HG03354 (cell line): ENCODE results near the gene VWA1.
"Not testable (repeated sequence)": the region's sequence is repeated elsewhere in the genome, so short reads cannot be mapped to it uniquely, and the experiment has no call there.

Source experiments
- ATAC-seq: cut with Tn5 transposase; IDR thresholded peaks from one replicate; pipeline ENCODE4 v1.9.1; 2021; ENCODE audit warnings: mild to moderate bottlenecking; ENCODE audit not compliant: unreplicated experiment, poor library complexity, severe bottlenecking

Gene VWA1

DNA sequence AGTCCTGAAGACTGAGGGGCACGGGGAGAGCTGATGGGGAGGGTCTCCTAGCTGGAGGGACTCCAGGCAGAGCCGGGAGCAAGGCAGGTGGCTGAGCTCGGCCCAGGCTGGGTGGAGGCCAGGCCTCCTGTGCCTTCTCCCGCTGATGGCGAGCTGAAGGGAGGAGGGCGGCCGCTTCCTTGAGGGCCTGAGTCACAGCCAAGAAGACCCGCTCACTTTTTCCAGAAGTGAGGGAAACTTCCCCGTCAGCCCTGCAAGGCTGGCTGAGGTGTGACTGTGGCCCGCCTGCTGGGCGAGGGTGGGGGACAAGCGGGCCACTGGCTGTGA, 1.7 kb upstream of the VWA1 start:
- ATAC-seq = no peak

DNA sequence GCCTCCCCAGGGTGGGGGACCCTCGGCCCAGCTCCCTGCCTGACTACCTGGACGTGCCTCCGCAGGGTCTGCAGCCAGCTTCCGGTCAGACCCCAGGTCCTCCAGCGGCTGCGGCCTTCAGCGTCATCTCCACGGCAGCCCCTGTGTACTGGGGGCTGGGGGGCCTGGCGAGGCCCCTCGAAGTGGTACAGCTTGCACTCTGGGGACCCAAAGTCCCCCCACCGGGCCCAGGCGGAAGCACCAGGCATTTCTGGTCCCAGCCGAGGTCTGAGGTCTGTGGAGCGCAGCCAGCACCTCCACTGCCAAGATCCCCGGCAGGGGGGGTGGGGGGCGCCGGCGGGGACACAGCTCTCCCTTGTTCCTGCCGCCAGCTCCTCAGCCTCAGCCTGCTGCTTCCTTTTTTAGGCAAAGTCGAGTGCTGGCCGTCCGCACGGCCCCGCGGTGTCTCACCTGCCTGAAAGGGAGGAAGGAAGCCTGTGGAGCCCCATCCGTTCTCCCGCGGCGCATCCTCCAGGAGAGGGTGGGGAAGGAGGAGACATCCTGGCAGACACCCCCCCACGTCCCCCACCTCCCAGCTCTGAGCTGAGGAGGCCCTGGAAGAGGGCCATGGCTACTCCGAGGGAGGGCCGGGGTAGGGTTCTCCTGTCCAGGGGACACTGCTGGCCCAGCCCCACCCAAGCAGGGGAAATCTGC, 1.2 kb upstream of the VWA1 start:
- no peak for ATAC-seq

DNA sequence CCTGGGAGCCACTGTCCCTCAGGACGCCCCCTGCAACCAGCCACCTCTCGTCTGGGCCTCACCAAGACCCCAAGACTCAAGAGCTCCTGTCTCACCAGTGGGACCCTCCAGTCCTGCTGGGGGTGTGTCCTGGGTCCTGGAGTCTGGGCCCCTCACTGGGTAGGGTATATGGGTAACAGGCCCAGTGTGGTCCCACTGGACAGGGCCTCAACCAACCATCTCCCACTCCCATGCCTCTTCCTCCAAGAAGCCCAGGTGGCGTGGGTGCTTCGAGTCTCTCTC, 725 bp upstream of the VWA1 start:
- ATAC-seq = no peak

DNA sequence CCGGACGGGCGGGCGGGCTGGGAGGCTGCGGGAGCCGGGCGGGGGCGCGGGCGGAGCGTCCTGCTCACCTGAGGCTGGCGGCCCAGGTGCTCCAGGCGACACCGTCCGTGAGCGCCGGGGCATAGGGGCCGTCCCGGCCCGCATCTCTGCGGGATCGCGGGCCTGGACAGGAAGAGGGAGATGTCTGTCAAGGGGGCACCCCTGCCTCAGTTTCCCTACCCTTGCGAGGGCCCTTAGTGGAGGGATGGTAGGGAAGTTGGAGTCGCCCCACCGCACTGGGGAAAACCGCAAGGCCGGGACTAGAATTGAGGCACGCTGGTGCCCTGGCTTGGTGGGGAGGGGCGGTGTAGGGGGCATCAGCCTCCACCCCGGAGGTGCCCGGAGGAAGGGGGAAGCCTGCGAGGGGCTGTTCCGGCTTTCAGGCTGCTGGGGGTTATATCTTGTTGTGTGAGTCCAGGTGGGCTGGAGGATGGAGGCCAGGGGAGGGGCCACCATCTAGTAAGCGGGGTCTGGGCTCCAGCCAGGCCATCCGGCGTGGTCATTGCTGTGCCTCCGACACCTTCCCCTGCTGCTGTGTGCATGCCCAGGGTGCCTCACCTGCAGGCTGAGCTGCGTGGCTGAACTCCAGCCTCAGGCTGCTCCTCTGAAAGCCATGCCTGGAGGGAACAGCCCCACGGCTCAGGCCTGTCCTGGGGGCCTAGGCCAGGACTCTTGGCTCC, 580 bp downstream of the VWA1 start:
- no peak for ATAC-seq

DNA sequence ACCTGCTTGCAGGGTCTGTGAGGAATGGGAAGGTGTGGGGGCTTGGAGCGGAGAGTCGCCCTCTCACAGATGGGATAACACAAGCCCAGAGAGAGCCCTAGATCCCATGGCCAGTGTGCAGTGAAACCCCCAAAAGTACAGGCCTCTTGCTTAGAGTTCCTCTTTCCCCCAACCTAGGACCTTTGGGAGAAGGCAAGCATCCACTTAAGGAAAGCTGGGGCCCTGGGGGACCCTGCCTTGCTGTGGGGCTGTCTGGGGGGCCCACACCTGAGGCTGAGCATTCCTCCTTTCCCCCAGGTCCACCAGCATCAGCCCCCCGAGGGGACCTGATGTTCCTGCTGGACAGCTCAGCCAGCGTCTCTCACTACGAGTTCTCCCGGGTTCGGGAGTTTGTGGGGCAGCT, 1.1 kb downstream of the VWA1 start:
- ATAC-seq = no peak

DNA sequence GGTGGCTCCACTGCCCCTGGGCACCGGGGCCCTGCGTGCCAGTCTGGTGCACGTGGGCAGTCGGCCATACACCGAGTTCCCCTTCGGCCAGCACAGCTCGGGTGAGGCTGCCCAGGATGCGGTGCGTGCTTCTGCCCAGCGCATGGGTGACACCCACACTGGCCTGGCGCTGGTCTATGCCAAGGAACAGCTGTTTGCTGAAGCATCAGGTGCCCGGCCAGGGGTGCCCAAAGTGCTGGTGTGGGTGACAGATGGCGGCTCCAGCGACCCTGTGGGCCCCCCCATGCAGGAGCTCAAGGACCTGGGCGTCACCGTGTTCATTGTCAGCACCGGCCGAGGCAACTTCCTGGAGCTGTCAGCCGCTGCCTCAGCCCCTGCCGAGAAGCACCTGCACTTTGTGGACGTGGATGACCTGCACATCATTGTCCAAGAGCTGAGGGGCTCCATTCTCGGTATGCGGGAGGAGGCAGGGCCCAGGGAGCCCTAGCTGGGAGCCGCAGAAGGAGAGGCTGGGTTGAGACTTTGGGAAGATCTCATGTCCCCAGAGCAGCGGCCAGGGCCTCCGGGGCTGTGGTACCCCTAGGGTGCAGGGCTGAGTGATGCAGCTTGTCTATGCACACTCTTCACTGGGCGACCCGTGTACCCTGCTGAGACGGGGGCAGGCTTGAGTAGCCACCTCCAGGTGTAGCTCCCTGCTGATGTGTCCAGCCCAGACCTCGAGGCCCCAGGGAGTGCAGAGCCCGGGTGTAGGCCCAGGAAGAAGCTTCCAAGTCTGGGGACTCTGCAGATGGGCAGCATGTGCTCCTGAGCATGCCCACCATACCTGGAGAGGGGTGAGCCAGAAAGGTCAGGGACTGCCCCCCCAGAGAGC, 1.8 kb downstream of the VWA1 start:
- no peak for ATAC-seq

DNA sequence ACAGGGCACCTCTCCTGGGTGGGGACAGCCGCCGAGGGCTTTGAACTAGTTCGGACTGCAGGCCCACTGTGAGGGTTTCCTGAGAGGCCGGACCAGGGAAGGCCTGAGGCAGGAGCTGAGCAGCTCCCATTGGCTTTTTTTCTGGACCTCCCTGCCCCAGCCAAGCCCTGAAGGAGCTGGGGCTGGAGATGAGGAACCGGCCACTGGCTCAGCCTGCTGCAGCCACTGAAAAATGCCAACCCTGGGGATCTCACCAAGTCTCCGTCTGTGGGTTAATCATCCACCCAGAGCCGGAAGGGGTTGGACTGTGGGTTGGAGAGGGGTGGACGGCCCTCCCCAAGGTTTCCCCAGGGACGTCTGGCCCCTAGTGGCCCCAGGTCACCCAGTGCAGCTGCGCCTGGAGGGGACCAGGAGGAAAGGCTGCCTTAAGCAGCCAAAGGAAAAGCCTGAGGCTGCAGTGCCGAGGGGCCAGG, 2.5 kb downstream of the VWA1 start:
- ATAC-seq = peak; percentile 61

DNA sequence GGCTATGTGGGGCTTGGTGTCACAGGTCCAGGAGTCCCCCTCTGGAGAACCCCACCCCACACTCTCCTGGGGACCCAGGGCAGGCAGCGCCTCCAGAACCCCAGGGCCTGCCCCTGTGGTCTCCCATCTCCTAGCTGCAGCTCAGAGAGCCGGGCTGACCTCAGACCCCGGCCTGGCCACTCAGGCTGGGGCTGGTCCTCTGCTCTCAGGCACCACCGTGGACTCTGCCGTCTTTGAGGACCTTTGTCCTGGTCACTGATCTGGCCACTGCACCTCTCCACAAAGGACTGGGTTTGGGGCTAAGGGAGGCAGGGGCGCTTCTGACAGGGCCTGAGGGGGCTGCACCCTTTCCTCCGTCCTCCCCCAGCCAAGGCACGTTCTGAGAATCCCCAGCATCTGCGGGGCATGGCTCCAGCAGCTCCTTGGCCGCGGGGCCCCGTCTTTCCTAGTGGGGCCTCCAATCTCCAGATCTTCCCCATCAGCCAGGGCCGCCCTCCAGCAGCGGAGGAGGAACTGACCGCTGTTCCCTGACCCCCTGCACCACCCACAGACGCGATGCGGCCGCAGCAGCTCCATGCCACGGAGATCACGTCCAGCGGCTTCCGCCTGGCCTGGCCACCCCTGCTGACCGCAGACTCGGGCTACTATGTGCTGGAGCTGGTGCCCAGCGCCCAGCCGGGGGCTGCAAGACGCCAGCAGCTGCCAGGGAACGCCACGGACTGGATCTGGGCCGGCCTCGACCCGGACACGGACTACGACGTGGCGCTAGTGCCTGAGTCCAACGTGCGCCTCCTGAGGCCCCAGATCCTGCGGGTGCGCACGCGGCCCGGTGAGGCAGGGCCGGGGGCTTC, 3.3 kb downstream of the VWA1 start:
- no peak for ATAC-seq

DNA sequence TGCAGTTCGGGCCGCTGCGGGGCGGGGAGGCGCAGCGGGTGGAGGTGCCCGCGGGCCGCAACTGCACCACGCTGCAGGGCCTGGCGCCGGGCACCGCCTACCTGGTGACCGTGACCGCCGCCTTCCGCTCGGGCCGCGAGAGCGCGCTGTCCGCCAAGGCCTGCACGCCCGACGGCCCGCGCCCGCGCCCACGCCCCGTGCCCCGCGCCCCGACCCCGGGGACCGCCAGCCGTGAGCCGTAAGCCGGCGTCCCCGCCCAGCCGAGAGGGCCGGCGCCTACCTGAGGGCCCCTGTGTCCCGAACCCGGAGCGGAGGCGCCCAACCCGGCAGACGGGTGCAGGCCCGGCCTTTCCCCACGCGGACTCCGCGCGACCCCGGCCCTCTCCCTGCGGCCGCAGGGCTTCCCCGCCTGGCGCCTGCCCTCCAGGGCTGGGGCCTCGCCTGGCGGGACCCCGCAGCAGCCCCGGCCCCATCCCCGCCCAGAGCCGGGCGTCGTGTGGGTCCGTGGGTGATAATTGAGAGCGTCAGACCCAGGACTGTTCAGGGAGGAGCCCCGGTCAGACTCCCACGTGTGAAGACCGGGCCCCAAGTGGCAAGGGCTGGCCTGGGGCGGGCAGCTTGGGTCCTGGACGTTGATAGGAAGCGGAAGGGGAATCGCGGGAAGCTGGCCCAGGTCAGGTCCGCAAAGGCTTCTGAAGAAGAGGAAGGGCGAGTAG, 4.2 kb downstream of the VWA1 start:
- no peak for ATAC-seq

DNA sequence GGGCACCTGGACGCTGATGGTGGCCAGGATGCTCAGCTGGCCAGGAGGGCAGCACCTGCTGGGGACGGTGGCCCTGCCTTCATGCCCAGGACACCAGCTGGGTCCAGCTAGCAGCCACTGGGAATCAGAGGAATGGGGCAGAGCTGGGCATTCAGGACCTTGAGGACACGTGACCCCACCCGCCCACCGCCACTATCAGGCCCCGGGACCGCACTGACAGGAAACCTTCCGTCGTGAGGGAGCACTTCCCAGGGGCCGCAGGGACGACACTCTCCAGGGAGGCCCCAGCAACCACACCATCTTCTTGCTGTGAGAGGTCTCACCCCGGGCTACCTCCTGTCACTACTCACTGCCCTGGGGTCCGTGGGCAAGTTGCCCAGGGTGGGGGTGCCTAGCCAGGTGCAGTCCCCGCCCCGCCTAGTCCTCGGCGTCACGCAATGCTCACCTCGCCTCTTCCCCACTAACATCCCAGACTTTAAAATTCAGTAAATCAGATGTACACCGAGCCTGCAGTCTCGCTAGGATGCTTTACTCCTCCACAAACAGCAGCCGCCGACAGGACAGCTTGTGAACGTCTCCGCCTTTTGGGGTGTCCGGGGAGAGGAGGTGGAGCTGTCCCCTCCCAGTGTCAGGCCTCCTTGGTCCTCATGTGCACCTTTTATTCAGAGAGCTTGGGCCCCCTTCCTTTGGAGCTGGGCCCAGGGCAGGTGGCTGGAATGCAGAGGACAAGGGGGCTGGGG, 4.9 kb downstream of the VWA1 start:
- ATAC-seq = no peak

DNA sequence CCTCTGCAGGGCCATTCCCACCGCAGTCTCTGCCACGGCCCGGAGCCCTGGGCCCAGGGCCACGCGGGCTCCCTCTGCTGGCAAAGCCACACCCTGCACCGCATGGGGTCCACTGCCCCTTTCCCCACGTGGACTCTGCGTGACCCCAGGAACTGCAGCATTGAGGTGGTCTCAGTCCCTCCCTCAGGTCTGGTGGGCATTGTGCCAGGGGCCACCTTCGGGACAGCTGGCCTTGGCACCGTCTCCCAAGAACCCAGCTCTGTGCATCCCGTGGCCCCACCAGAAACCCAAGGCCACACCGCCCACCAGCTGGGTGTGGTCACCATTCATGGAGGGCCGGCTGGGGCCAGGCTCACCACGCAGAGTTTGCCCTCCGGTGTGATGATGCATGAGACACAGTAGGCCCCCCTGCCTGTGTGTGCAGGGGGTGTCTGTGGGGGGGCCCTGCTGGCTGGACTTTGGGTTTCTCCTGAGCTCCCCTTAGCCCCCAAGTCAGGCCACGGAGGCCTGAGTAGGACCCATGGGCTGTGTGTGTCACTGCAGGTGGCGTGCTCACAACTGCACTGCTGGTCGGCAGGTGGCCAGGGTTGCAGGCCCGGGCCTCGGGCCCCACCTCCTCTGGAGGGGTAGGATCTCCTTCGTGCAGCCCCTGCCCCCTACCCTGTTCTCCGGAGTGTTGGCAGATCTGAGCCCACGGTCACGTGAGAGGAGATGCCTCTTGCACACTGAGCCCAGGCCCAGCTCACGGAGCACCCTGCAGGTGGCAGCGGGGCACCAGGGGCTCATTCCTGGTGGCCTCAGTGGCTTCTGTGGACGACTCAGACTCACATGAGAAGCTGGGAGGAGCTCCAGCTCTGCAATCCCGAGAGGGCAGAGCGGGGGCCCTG, 5.8 kb downstream of the VWA1 start:
- ATAC-seq = no peak

DNA sequence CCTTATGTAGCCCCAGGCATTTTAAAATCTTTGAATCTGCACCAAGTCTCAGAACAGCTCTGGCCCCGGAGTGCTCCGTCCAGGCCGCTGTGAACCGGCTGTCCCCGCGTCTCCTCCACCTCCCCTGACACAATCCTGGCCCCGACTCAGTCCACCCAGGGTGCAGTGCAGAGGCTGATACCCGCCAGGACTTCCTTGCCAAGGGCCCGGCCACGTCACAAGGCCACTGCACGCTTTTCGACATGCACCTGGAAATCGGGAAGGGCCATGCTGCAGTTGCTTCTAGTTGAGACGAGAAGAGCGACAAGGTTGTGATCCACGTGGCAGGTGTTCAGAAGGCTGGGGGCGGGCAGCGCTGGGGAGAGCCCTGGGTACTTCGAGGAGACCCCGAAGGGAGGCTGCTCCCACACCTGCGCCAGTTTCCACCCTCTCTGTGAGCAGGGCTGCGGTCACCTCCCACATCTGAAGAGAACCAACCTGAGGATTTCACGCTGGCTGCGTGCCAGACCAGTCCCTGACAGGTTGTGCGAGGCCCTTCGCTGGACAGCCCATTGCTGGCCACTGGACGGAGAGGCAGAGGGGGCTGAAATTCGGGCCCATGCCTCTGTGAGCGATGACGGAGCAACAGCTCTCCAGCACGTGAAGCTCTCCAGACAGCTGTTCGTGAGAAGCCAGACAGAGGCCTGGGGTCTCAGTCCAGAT, 6.7 kb downstream of the VWA1 start:
- no peak for ATAC-seq

DNA sequence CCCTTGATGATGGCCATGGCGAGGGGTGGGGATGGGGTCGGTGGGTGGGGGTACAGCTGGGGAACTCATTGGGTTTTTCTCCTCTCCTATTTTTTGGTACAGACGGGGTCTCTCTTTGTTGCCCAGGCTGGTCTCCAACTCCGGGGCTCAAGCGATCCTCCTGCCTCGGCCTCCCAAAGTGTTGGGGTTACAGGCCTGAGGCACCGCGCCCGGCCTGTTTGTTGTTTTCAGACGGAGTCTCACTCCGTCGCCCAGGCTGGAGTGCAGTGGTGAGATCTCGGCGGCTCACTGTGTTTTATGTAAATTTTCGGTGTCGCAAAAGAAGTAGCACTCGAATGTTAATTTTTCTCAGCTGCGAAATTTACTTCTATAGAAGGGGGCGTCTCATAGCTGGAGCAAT, 11.1 kb downstream of the VWA1 start:
- not testable (repeated sequence) for ATAC-seq

DNA sequence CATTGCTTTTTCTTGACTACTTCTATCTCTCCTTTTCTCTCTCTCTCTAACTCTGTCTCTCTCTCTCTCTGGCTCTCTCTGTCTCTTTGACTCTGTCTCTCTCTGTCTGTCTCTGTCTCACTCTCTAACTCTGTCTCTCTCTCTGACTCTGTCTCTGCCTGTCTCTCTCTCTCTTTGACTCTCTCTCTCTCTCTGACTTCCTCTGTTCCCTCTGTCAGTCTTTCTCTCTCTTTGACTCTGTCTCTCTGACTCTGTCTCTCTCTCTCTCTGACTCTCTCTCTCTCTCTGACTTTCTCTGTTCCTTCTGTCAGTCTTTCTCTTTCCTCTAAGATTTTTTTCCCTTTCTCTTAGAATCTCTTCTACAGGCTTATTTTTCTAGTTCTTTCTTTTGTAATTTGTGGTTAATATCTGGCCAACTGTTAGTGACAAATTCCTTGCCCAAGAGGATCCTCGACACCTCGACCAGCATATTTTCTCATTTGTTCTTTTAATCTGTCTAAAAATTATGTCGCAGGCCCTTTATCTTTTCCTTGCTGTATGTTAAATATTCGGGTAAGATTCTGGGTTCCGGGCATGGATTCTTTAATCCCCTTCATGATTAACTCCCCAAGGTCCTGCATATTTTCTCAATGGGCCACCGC, 13.7 kb downstream of the VWA1 start, which contains the start of gene ATAD3C:
Gene ATAD3C, plus strand, starts transcription at position 591 of the 641 bp plus-strand sequence. CDS start 995 bp downstream, outside the sequence.
- no peak for ATAC-seq

DNA sequence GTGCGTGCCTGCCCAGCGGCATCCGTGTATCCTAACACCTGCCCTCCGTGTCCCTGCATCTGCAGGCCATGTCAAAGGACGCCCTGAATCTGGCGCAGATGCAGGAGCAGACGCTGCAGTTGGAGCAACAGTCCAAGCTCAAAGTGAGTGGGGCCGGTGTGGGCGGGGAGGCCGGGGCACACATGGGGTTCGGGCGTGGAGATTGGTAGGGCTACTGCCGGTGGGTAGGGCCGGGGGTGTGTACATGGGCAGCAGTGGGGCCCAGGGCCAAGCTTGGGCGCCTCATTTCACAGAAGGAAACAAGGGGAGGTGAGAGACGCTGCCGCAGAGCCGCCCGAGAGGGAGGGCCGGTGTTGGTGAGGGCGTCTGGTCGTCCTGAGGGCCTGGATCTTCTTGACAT, 15.1 kb downstream of the VWA1 start:
- ATAC-seq = not testable (repeated sequence)

DNA sequence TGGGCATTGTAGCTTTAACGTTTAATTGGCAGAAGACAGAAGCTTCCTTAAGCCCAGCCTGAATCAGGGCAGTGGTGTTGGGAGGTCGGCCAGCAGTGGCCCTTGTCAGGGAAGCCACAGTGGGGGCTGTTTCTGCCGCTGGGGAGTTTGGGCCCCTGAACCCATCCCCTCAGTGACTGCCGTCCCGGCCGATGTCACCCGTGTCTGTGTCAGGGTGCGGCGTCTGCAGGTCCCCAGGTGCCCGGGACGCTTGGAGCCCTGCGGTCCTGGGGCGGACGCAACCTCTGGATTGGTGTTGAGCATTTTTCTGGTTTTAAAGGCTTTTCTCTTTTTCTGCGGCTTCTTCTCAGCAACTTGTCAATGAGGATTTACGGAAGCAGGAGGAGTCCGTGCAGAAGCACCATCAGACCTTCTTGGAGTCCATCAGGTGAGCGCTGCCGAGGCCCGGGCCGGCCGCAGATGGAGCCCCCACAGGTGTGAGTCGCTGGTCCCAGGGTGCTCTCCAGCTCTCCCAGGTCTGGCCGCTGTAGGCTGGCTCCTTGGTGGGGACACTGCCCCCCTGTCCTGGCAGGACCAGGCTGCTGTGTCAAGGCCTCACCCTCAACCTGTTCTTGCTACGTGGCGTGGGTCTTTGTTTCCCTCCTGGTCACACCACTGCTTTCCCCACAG, 16.3 kb downstream of the VWA1 start:
- no peak for ATAC-seq
